Endothelial cell (in vitro differentiated cells): Measurements from ENCODE around the gene RAD51D. TPM values are rescaled to one million over a fixed set of nuclear protein-coding genes. Genes with fewer than 3 reads are reported as not detected.

Experiments
- DNase-seq: peaks from one replicate; pipeline ENCODE4 v3.0.0; 2021; ENCODE audit warnings: low spot score
- H3K27ac Mint-ChIP-seq: one replicate; pipeline ENCODE4 v1.8.0; 2021; ENCODE audit warnings: mixed read lengths, inconsistent platforms; ENCODE audit not compliant: unreplicated experiment
- H3K27me3 Mint-ChIP-seq: one replicate; pipeline ENCODE4 v1.8.0; 2021; ENCODE audit warnings: mild to moderate bottlenecking, moderate library complexity, mixed read lengths, inconsistent platforms; ENCODE audit not compliant: unreplicated experiment
- H3K36me3 Mint-ChIP-seq: one replicate; pipeline ENCODE4 v1.8.0; 2021; ENCODE audit warnings: mild to moderate bottlenecking, low read depth, mixed read lengths, inconsistent platforms; ENCODE audit not compliant: unreplicated experiment
- H3K4me1 Mint-ChIP-seq: one replicate; pipeline ENCODE4 v1.8.0; 2021; ENCODE audit warnings: mild to moderate bottlenecking, mixed read lengths, inconsistent platforms; ENCODE audit not compliant: unreplicated experiment
- H3K4me3 Mint-ChIP-seq: one replicate; pipeline ENCODE4 v1.8.0; 2021; ENCODE audit warnings: mild to moderate bottlenecking, mixed read lengths, inconsistent platforms; ENCODE audit not compliant: unreplicated experiment
- H3K9me3 Mint-ChIP-seq: one replicate; pipeline ENCODE4 v1.8.0; 2021; ENCODE audit warnings: mixed read lengths, inconsistent platforms; ENCODE audit not compliant: unreplicated experiment
- CTCF ChIP-seq: fragments of 200-600 bp; sonication (generic); IDR thresholded peaks from one replicate; pipeline ENCODE4 v1.5.0; 2021; ENCODE audit warnings: antibody characterized with exemption; ENCODE audit not compliant: unreplicated experiment
- total RNA-seq: library from RNA; stranded (reverse); fragmentation: NEBNext Ultra II Directional; extraction: Animal tissue kit (Norgen Biotek cat#: 25700); gene quantifications from one replicate; pipeline ENCODE4 v1.2.1, GENCODE V29; 2021; ENCODE audit not compliant: unreplicated experiment

The RAD51D gene
- total RNA-seq, 1 donor from 2014 or later, result 16.3 TPM

- Mint-ChIP-seq H3K4me1 (no peaks in the 10 kb centered on the region), H3K36me3 (peaks cover 20% of the 10 kb centered on the region), H3K27me3 (no peaks in the 10 kb centered on the region), H3K9me3 (no peaks in the 10 kb centered on the region), H3K4me3 (no peak overlapping the region), H3K27ac (no peak overlapping the region)
- no peak for DNase-seq
- TF ChIP-seq CTCF, result no peak
These were observed 12.4 kb upstream of the RAD51D start for GRCh38 chr17:35132099-35132498.

DNA sequence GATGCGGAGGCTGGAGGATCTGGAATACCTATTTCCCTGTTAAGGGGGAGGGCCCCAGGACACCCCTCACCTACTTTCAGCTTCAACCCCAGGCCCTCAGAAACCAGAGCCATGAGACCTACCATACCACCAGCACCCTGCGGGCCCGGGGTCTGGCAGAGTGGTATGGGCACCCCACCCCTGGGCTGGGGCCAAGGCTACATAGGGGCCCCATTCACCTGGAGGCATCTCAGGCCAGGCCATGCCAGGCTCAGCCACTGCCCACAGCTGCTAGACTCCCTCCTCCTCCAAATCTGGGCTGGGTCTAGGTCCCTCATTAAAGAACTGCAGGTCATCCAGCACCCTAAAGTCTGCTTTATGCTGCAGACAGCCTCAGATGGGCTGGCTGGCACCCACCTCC lies 10.7 kb upstream of the RAD51D start:
- DNase-seq, result no peak
- Mint-ChIP-seq H3K9me3 (no peaks in the 10 kb centered on the region), H3K4me1 (no peaks in the 10 kb centered on the region), H3K27me3 (no peaks in the 10 kb centered on the region), H3K36me3 (peaks cover 13% of the 10 kb centered on the region), H3K27ac (no peak overlapping the region), H3K4me3 (no peak overlapping the region)
- no peak for TF ChIP-seq CTCF

GRCh38 chr17:35129973-35130351 lies 10.3 kb upstream of the RAD51D start:
- DNase-seq, result no peak
- Mint-ChIP-seq H3K36me3 (peaks cover 9% of the 10 kb centered on the region), H3K27me3 (no peaks in the 10 kb centered on the region), H3K9me3 (no peaks in the 10 kb centered on the region), H3K4me3 (no peak overlapping the region), H3K27ac (no peak overlapping the region), H3K4me1 (no peaks in the 10 kb centered on the region)
- no peak for TF ChIP-seq CTCF

DNA sequence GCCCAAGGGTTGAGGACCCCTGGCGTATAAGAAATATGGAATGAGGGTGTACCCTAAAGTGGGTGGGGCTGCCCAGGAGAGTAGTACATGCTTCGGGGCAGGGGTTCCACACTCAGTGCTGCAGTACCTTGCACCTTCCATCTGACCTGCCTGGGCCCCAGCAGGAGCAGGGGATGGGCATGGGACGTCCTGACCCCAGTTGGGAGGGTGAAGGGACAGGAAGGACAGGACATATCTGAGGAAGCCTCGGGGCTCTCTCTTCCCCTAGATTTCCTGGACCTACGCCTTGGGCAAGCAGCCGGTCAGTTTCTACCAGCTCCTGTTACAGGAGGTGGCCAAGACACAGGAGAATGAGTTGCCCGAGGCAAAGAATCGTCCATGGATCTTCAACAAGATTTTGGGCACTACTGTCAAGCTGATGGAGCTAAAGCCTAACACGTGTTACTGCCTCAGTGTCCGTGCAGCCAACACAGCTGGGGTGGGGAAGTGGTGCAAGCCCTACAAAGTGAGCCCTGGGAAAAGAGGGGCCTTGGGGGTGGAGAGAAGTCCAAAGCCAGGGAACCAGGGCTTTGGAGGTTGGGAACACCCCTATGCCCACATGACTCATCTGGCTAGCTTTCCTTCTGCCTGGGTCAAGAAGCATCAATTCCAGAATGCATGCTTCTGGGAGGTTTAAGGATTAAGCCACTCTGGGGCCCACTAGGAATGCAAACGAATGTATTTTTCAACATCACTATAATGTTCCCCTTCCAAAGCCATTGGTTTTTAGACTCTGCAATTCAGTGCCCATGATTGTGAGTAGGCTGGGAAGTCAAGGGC lies 9.7 kb upstream of the RAD51D start:
- Mint-ChIP-seq H3K27me3 (no peaks in the 10 kb centered on the region), H3K36me3 (peaks cover 9% of the 10 kb centered on the region), H3K4me3 (no peak overlapping the region), H3K27ac (no peak overlapping the region), H3K4me1 (no peaks in the 10 kb centered on the region), H3K9me3 (no peaks in the 10 kb centered on the region)
- TF ChIP-seq CTCF, result no peak
- no peak for DNase-seq

- Mint-ChIP-seq H3K4me1 (no peaks in the 10 kb centered on the region), H3K27ac (no peak overlapping the region), H3K36me3 (peaks cover 3% of the 10 kb centered on the region), H3K4me3 (no peak overlapping the region), H3K9me3 (no peaks in the 10 kb centered on the region), H3K27me3 (no peaks in the 10 kb centered on the region)
- no peak for DNase-seq
- no peak for TF ChIP-seq CTCF
These were observed 8.3 kb upstream of the RAD51D start for GRCh38 chr17:35127751-35128514.
